ENCODE measurements around the gene MAD2L1BP. TPM values are rescaled to one million over a fixed set of nuclear protein-coding genes. Genes with fewer than 3 reads are reported as not detected.

MAD2L1BP gene
- total and polyA plus RNA-seq, 2 donors (not counting 3 experiments of a cell fraction or from before 2014, with no cell fraction given) = 32.3 to 62.0 TPM

- TF ChIP-seq POLR2AphosphoS5 (IDR thresholded peaks at IDR 0.05; ENCODE audit: insufficient read depth, low read depth, low read length) (no peak), GATA2 (IDR thresholded peaks at IDR 0.05; ENCODE audit: insufficient read depth, insufficient read length, low read depth, low read length) (no peak), MAX (IDR thresholded peaks at IDR 0.05; ENCODE audit: insufficient read depth, insufficient read length) (no peak), POLR2A (IDR thresholded peaks at IDR 0.05; ENCODE audit: low read depth, low read length) (no peak), EZH2 (IDR thresholded peaks at IDR 0.05; ENCODE audit: borderline replicate concordance, low read depth, low read length, severe bottlenecking) (no peak), MYC (IDR thresholded peaks at IDR 0.05; ENCODE audit: low read depth, low read length) (no peak), FOS (IDR thresholded peaks at IDR 0.05; ENCODE audit: borderline replicate concordance, insufficient read depth, low read length) (no peak), JUN (IDR thresholded peaks at IDR 0.05; ENCODE audit: borderline replicate concordance, insufficient read depth, insufficient read length, low read depth) (no peak)
- TF ChIP-seq, protein P1, sequence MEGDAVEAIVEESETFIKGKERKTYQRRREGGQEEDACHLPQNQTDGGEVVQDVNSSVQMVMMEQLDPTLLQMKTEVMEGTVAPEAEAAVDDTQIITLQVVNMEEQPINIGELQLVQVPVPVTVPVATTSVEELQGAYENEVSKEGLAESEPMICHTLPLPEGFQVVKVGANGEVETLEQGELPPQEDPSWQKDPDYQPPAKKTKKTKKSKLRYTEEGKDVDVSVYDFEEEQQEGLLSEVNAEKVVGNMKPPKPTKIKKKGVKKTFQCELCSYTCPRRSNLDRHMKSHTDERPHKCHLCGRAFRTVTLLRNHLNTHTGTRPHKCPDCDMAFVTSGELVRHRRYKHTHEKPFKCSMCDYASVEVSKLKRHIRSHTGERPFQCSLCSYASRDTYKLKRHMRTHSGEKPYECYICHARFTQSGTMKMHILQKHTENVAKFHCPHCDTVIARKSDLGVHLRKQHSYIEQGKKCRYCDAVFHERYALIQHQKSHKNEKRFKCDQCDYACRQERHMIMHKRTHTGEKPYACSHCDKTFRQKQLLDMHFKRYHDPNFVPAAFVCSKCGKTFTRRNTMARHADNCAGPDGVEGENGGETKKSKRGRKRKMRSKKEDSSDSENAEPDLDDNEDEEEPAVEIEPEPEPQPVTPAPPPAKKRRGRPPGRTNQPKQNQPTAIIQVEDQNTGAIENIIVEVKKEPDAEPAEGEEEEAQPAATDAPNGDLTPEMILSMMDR (IDR thresholded peaks at IDR 0.05; ENCODE audit: extremely low read depth in 1 of 2, insufficient read depth in 1 of 2, low read depth in 1 of 2, low read length in 2 of 2) = no peak
- FAIRE-seq (no peak), DNase-seq (ENCODE audit: low read depth, low spot score) (no peak)
- Histone ChIP-seq H3K36me3 (ENCODE audit: control insufficient read depth in 2 of 2, extremely low read depth in 1 of 2, insufficient read depth in 2 of 2, low read length in 2 of 2) (no peaks in the 10 kb centered on the region), H3K79me2 (ENCODE audit: control insufficient read depth, insufficient read depth, low read length) (no peaks in the 10 kb centered on the region), H3K27ac (ENCODE audit: insufficient read depth, low read depth, low read length) (no peak overlapping the region), H3K9me1 (replicated peaks; ENCODE audit: control insufficient read depth, extremely low read depth, insufficient read depth, low read length) (no peaks in the 10 kb centered on the region), H3K27me3 (ENCODE audit: control insufficient read depth in 2 of 2, insufficient read depth in 2 of 2, low read length in 2 of 2) (no peaks in the 10 kb centered on the region), H3K4me2 (ENCODE audit: insufficient read depth, low read length) (no peak overlapping the region), H3K9ac (replicated peaks; ENCODE audit: extremely low read depth, insufficient read depth, low read length) (no peak overlapping the region), H3K4me1 (ENCODE audit: control insufficient read depth, extremely low read depth, insufficient read depth, low read length) (no peaks in the 10 kb centered on the region), H3K9me3 (replicated peaks; ENCODE audit: control insufficient read depth, insufficient read depth, low read length) (no peaks in the 10 kb centered on the region), H3K4me3 (replicated peaks in 1 of 3; ENCODE audit: insufficient read depth in 1 of 3, low read depth in 1 of 3, low read length in 3 of 3) (no peak overlapping the region), H4K20me1 (replicated peaks; ENCODE audit: control insufficient read depth, extremely low read depth, insufficient read depth, low read length) (no peaks in the 10 kb centered on the region), H2AFZ (ENCODE audit: low read depth, low read length) (no peak overlapping the region)
- dilution Hi-C loops (cut with MboI; ENCODE audit: extremely low pct_ligation_motif_present, low sequenced_read_pairs) (no loop called here), intact Hi-C loops (cut with micrococcal nuclease) (no loop called here)
- no TSS peak for BruUV-seq (replicated peaks)
- CTCF ChIA-PET = interaction anchor here (1.0 to 1.5 kb wide), 2 partner anchors 10 to 12 kb away, joined by 4 to 13 read pairs; no protein-coding TSS in a partner anchor
- POLR2A ChIA-PET = interaction anchor here (0.6 kb wide), 1 partner anchor 532 kb away, joined by 3 read pairs; no protein-coding TSS in a partner anchor
Measured at GRCh38 chr6:43657221-43657802, 21.7 kb downstream of the MAD2L1BP start.
